OCI-LY1 (cell line): ENCODE results near the gene FRY.

ENCODE experiments used
- EZH2 ChIP-seq: fragments of 200-600 bp; sonication (generic), shearing (Covaris generic); IDR thresholded peaks from 2 replicates; pipeline ENCODE4 v1.8.0; 2017; ENCODE audit warnings: borderline replicate concordance, mixed run types, mild to moderate bottlenecking, antibody characterized with exemption, low read length, moderate library complexity, mixed read lengths
- TF ChIP-seq, protein P1 (sequence below): fragments of 200-600 bp; sonication (generic), shearing (Covaris generic); IDR thresholded peaks from 2 replicates; pipeline ENCODE4 v1.5.1; 2017; ENCODE audit warnings: mild to moderate bottlenecking, antibody characterized with exemption, low read length, moderate library complexity, mixed read lengths

DNA sequence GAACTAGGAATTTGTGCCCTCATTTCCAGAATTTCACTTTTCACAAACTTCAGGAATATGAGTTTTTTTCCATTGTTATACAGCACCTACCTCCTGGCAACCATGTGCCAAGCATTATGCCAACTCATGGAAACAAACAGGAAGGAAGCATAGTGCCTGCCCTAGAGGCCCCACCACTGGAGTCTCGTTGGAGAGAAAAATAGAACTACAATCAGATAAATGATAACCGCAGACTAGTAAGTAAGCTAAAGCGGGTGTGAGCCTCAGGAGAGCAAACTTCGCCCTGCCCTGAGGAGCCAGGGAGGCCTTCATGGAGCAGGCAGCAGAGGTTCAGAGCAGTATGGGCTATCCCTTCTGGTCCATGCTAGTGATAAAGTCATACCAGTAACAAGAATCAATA, 75.9 kb downstream of the FRY start:
- TF ChIP-seq, protein P1, sequence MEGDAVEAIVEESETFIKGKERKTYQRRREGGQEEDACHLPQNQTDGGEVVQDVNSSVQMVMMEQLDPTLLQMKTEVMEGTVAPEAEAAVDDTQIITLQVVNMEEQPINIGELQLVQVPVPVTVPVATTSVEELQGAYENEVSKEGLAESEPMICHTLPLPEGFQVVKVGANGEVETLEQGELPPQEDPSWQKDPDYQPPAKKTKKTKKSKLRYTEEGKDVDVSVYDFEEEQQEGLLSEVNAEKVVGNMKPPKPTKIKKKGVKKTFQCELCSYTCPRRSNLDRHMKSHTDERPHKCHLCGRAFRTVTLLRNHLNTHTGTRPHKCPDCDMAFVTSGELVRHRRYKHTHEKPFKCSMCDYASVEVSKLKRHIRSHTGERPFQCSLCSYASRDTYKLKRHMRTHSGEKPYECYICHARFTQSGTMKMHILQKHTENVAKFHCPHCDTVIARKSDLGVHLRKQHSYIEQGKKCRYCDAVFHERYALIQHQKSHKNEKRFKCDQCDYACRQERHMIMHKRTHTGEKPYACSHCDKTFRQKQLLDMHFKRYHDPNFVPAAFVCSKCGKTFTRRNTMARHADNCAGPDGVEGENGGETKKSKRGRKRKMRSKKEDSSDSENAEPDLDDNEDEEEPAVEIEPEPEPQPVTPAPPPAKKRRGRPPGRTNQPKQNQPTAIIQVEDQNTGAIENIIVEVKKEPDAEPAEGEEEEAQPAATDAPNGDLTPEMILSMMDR: no peak
- TF ChIP-seq EZH2: no peak
